ENCODE data around the gene WDR93. TPM values are rescaled to one million over a fixed set of nuclear protein-coding genes. Genes with fewer than 3 reads are reported as not detected.

Gene WDR93
- total RNA-seq, 4 donors from 2014 or later = 0.13 to 0.42 (median 0.17) TPM; not detected in 1

DNA sequence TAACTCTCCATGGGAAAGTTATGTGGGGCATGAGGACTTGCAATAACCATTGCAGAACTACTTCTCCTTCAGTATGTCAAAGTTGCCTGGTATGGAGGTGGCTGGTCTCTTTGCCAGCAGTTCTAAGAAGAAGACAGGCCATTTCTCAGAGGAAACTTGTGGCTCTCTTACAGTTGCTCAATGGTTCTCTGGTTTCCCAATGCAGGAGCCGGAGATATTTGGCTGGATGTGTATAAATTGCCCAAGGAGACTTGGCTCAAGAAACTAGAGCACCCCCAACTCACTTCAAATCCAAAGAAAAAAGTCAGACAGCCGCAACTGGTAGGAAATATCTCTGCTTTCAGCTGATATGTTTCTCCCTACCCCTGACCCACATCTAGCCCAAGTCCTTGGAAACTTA, 24.2 kb downstream of the WDR93 start:
- intact Hi-C loops (cut with DNase I) = no loop called here
- WGBS = 79% methylated on average over 2 of the region's 2 CpGs
- no peak overlapping the region for H3K27ac ChIP-seq (replicated peaks in 1 of 4)
- H3K4me1 ChIP-seq = no peaks in the 10 kb centered on the region
- no peaks in the 10 kb centered on the region for H3K36me3 ChIP-seq
- H3K9me3 ChIP-seq = peaks cover 0 to 6% (median 0%) of the 10 kb centered on the region in 4 donors
- TF ChIP-seq EP300 (IDR thresholded peaks at IDR 0.05) (no peak), POLR2AphosphoS5 (IDR thresholded peaks at IDR 0.05) (no peak), CTCF (IDR thresholded peaks at IDR 0.05) (no peak), POLR2A (IDR thresholded peaks at IDR 0.05; ENCODE audit: low read depth) (no peak)
- H3K27me3 ChIP-seq = no peaks in the 10 kb centered on the region
- H3K4me3 ChIP-seq = no peak overlapping the region
- DNase-seq (ENCODE audit: extremely low spot score) = no peak

- DNase-seq (ENCODE audit: extremely low spot score) = no peak
- no peak overlapping the region for H3K4me3 ChIP-seq
- intact Hi-C loops (cut with DNase I) = no loop called here
- H3K36me3 ChIP-seq = no peaks in the 10 kb centered on the region
- no peak overlapping the region for H3K27ac ChIP-seq (replicated peaks in 1 of 4)
- peaks cover 0 to 4% (median 0%) of the 10 kb centered on the region in 4 donors for H3K4me1 ChIP-seq
- peaks cover 0 to 4% (median 0%) of the 10 kb centered on the region in 4 donors for H3K27me3 ChIP-seq
- no peaks in the 10 kb centered on the region for H3K9me3 ChIP-seq
- TF ChIP-seq EP300 (IDR thresholded peaks at IDR 0.05) = no peak
- no peak for TF ChIP-seq POLR2A (IDR thresholded peaks at IDR 0.05; ENCODE audit: low read depth)
- no peak for TF ChIP-seq POLR2AphosphoS5 (IDR thresholded peaks at IDR 0.05)
- TF ChIP-seq CTCF (IDR thresholded peaks at IDR 0.05) = no peak
- WGBS = 93% methylated on average over 3 of the region's 3 CpGs
These were observed 32.4 kb downstream of the WDR93 start for GRCh38 chr15:89723031-89723430.

DNA sequence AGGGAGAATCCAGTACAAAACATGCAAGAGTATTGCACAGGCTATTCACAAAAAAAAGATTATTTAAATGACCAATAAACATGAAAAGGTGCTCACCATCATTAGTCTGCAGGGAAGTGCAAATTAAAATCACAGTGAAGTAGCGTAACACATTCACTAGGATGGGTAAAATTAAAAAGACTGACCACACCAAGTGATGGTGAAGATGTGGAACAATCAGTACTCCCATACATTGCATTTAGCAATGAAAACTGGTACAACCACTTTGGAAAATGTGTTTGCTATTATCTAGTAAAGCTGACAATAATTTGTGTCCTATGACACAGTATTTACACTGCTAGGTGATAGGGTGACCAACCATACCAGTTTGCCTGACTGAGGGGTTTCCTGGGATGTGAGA, 34.0 kb downstream of the WDR93 start:
- Histone ChIP-seq H3K4me3 (no peak overlapping the region), H3K9me3 (no peaks in the 10 kb centered on the region), H3K27ac (replicated peaks in 1 of 4) (no peak overlapping the region), H3K36me3 (no peaks in the 10 kb centered on the region), H3K4me1 (peaks cover 0 to 12% (median 7%) of the 10 kb centered on the region in 4 donors), H3K27me3 (peaks cover 0 to 4% (median 0%) of the 10 kb centered on the region in 4 donors)
- no peak for DNase-seq (ENCODE audit: extremely low spot score)
- 100% methylated on average over 1 of the region's 1 CpG for WGBS
- TF ChIP-seq CTCF (IDR thresholded peaks at IDR 0.05) = no peak
- TF ChIP-seq POLR2A (IDR thresholded peaks at IDR 0.05; ENCODE audit: low read depth) = no peak
- TF ChIP-seq POLR2AphosphoS5 (IDR thresholded peaks at IDR 0.05) = no peak
- no peak for TF ChIP-seq EP300 (IDR thresholded peaks at IDR 0.05)
- intact Hi-C loops (cut with DNase I) = no loop called here

GRCh38 chr15:89725064-89725463, 34.5 kb downstream of the WDR93 start:
- Histone ChIP-seq H3K9me3 (no peaks in the 10 kb centered on the region), H3K36me3 (no peaks in the 10 kb centered on the region), H3K4me3 (no peak overlapping the region), H3K27ac (replicated peaks in 1 of 4) (no peak overlapping the region), H3K4me1 (peaks cover 0 to 12% (median 7%) of the 10 kb centered on the region in 4 donors), H3K27me3 (peaks cover 0 to 4% (median 0%) of the 10 kb centered on the region in 4 donors)
- WGBS = 80% methylated on average over 1 of the region's 1 CpG
- no peak for DNase-seq (ENCODE audit: extremely low spot score)
- TF ChIP-seq CTCF (IDR thresholded peaks at IDR 0.05) (no peak), POLR2AphosphoS5 (IDR thresholded peaks at IDR 0.05) (no peak), EP300 (IDR thresholded peaks at IDR 0.05) (no peak), POLR2A (IDR thresholded peaks at IDR 0.05; ENCODE audit: low read depth) (no peak)
- intact Hi-C loops (cut with DNase I) = no loop called here

GRCh38 chr15:89728254-89728653, 37.6 kb downstream of the WDR93 start:
- H3K27ac ChIP-seq (replicated peaks in 1 of 4) = peak overlapping the region; percentile 45 to 65 (median 53)
- H3K4me1 ChIP-seq = peaks cover 0 to 12% (median 7%) of the 10 kb centered on the region in 4 donors
- DNase-seq (ENCODE audit: extremely low spot score) = no peak
- intact Hi-C loops (cut with DNase I) = no loop called here
- H3K9me3 ChIP-seq = no peaks in the 10 kb centered on the region
- no peaks in the 10 kb centered on the region for H3K36me3 ChIP-seq
- no peak overlapping the region for H3K4me3 ChIP-seq
- peak; percentile 65 to 83 for TF ChIP-seq POLR2AphosphoS5 (IDR thresholded peaks at IDR 0.05)
- peak; percentile 51 for TF ChIP-seq EP300 (IDR thresholded peaks at IDR 0.05)
- TF ChIP-seq POLR2A (IDR thresholded peaks at IDR 0.05; ENCODE audit: low read depth) = no peak
- H3K27me3 ChIP-seq = peaks cover 0 to 5% (median 0%) of the 10 kb centered on the region in 4 donors
- WGBS = 52% methylated on average over 2 of the region's 2 CpGs

All from esophagus muscularis mucosa (tissue), 4 donors.